COR-L47 (cell line): ENCODE results near the gene SSBP3.
"Not testable (repeated sequence)": the region's sequence is repeated elsewhere in the genome, so short reads cannot be mapped to it uniquely, and the experiment has no call there.

Experiments
- DNase-seq: peaks from one replicate; lab custom pipeline; 2025; lab: John Stamatoyannopoulos, UW

Gene SSBP3

GRCh38 chr1:54406339-54407153 is at the start of gene SSBP3:
SSBP3 (minus strand) TSS chr1:54406394.
- peak; percentile 92 for DNase-seq

- DNase-seq = no peak
These were observed 47.3 kb upstream of the SSBP3 start for GRCh38 chr1:54453509-54453908.

- DNase-seq = no peak
These were observed 46.8 kb upstream of the SSBP3 start for GRCh38 chr1:54453022-54453421.

DNA sequence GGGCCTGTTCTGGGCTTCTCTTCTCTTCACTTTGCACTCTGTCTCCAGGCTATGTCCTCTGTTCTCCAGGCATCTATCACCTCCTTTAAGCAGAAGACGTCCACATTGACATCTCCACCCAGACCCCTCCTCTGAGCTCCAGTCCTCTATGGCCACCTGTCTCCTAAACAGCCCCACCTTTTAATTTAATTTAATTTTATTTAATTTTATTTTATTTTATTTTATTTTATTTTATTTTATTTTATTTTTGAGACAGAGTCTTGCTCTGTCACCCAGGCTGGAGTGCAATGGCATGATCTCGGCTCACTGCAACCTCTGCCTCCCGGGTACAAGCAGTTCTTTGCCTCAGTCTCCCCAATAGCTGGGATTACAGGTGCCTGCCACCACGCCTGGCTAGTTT is 43.2 kb upstream of the SSBP3 start:
- not testable (repeated sequence) for DNase-seq

GRCh38 chr1:54448801-54449200 is 42.6 kb upstream of the SSBP3 start:
- not testable (repeated sequence) for DNase-seq

GRCh38 chr1:54447081-54447480 is 40.9 kb upstream of the SSBP3 start:
- not testable (repeated sequence) for DNase-seq

DNA sequence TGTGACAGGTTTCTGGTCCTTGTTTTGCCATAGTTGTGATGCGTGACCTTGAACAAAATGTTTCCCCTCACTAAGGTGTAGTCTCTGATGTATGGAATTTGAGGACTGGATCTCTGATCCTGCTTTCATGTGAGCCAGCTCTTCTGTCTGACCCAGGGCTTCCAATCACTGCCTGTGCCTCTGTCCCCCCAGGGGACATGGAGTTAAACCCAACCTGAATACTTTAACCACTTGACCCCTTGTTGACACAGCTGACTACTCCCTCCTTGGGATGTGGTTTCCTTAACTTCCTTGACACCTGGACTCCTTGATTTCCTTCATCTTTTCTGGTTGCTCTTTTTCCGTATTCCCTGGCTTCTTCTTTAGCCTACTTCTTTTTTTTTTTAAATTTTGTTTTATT is 36.0 kb upstream of the SSBP3 start:
- no peak for DNase-seq

DNA sequence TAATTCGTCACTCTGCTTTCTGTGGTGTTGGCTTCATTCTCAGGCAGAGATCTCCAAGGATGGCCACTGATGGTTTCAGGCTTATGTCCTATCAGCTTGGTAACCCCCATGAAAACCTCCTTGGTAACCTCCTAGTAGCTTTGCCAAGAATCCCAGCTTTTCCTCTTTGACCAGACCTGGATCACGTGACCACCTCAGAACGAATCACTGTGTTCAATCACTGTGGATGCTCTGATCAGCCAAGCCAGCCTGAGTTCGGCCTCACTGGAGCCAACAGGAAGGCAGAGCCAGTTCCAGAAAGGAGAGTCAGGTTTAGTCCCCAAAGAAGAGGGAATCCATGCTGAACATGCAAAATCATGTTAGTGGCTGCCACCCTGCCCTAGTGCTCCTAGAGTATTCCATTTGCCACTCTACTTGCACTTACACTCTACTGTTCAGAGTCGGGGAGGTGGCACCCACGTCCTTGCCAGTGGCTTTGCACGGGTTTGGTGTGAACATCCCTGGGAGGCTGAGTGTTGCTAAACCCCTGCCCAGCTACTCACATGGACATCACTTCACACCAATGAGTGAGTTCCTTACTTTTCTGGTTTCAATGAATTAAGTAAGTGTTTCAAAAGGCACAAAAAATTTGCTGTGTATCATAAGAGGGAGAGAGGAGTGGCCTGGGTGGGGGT is 33.5 kb upstream of the SSBP3 start:
- DNase-seq = no peak

GRCh38 chr1:54437783-54438182 is 31.6 kb upstream of the SSBP3 start:
- DNase-seq = no peak

DNA sequence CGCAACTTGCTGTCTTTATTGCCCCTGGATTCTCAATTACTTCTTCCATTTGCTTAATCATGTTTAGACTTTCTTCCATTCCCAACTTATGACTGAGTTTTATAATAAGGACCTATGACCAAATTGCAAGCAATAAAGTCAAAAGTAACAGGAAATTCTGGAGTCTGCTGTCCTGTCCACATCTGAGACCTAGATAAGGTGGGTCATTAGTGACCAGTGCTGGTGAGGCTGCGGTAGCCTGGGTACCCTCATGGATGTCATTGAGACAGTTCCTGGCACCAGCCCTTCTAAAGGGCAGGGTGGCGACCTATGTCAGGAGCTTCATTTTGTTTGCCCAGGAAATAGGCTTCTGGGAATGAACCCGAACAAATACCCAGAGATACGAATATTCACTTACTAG is 30.6 kb upstream of the SSBP3 start:
- no peak for DNase-seq

GRCh38 chr1:54429838-54430237 is 23.6 kb upstream of the SSBP3 start:
- DNase-seq = no peak

- DNase-seq = no peak
These were observed 22.8 kb upstream of the SSBP3 start for GRCh38 chr1:54428837-54429518.

DNA sequence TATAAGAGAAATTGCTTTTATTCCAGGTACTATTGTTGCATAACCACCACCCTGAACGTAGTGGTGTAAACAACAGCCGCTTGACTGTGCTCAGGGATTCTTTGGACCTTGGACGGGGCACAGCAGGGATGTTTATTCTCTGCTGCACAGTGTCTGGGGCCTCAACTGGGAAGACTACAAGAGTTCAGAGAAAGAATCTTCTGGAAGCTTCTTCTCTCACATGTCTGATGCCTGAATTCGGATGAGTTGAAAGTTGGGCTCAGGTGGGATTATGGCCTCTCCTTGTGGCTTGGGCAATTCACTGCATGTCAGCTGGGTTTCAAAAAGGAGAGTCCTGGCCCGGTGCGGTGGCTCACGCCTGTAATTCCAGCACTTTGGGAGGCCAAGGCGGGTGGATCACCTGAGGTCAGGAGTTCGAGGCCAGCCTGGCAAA is 19.0 kb upstream of the SSBP3 start:
- no peak for DNase-seq

DNA sequence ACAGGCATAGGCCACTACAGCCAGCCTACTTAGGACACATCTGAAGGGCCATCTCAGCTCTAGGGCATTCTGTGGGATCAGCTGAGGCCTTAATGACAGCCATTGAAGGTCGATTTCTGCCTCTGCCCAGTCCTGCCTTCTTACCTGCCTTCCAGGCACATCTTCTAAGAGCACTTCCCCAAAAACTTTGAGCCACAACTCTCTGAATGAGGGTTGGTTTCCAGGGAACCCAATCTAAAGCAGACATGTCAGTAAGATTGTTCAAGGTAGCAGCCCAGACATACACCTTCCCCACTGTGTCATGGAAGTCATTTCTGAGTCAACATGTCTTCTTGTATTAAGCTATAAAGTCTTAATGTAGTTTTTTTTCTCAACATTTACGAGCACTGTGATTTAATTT is 18.2 kb upstream of the SSBP3 start:
- no peak for DNase-seq

DNA sequence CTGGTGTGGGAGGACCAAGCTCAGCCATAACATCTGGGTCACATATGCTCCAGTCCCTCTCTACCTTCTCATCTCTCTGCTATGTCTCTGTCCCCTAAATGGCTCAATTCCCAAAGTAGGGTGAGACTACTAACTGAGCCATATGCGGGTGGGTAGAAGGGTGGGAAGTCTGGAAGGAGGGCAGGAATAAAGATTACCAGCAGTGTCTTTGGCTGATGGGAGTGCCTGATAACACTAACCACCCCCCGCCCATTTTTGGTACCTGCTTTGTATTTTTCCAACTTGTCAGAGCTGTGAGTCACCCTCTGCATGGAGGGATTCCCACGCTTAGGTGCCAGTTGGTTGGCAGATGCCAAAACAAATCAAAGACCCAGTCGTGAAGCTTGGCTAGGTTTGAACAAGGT is 14.9 kb upstream of the SSBP3 start:
- DNase-seq = no peak

- not testable (repeated sequence) for DNase-seq
These were observed 12.4 kb upstream of the SSBP3 start for GRCh38 chr1:54418598-54418997.

DNA sequence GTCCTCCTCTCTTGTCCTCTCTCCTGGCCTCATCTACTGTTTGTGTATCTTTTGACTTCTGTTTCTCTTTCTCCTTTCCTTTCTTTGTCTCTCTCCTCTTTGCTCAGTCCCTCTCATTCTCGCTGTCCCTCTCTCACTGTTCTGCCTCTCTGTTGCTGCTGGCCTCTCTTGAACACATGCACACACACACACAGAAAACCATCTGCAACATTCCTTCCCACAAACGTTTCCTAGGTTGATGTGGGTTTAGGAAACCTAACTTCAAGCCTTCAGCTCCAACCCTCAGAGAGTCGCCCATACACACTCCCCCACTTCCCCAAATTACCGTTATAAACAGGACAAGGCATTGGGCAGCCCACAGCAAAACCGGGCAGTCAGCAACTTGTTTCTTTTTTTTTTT is 10.9 kb upstream of the SSBP3 start:
- no peak for DNase-seq

DNA sequence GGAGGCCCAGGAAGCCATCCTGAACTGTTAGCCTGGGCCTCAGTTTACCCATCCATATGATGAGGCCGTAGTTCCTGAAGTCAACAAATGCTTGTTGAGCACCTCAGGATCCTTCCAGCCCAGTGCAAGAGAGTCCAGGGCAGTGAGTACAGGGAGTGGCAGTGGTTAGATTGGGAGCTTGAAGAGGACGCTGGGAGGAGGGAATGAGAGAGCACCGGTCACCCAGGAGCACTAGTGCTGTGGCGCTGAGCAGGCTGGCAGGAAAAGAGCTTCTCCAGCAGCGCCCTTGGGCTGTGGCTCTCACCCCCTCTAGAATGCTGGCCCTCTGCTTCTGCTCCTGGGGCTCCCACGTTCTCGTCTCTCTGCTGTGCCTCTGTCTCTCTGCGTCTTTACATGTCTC is 10.2 kb upstream of the SSBP3 start:
- no peak for DNase-seq

DNA sequence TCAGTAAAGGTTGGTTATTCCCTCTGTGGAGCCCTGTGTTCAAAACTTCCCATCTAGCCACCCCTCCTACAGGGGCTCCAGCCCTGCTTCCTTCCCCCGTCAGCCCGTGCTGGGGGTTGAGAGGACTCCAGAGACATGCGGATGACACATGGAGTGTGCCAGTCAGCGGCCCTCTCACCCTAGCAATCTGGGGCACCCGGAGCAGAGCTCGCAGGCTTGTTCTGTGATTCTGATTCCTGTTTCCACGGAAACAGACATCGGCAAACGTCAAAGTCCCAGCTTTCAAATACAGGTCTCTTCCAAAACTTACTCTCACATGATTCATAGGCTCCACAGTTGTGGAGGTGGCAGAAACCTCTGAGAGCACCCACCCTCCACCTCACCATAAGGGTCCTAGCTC is 9.8 kb upstream of the SSBP3 start:
- no peak for DNase-seq

DNA sequence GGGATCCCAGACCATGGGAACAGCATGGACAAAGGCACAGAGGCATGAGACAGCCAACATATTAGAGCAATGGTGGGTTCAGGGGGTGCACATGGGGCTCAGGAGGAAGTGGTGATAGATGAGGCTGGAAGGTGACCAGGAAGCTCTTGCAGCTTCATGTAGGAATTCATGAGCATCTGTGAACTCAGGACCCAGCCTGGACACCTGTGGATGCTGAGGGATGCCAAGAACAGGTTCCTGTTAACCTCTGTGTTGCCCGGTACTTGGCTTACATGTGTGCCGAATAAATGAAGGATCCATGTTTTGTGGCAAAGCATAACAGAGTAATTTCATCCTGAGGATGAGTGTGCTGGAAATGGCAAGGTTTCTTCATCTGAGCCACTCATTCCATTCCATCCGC is 9.3 kb upstream of the SSBP3 start:
- DNase-seq = no peak

- DNase-seq = no peak
These were observed 7.5 kb upstream of the SSBP3 start for GRCh38 chr1:54413732-54414131.

GRCh38 chr1:54413295-54413694 is 7.1 kb upstream of the SSBP3 start:
- no peak for DNase-seq

GRCh38 chr1:54410359-54410758 is 4.2 kb upstream of the SSBP3 start:
- DNase-seq = no peak
